ENCODE measurements around the gene UNC93B1. TPM values are rescaled to one million over a fixed set of nuclear protein-coding genes. Genes with fewer than 3 reads are reported as not detected.

Gene UNC93B1
- total RNA-seq, 1 experiment from 2014 or later = 15.1 TPM

GRCh38 chr11:68011051-68011943 is 7.4 kb upstream of the UNC93B1 start:
- DNase-seq (ENCODE audit: extremely low read depth, low read depth) = no peak

- peak; percentile 91 for DNase-seq (ENCODE audit: extremely low read depth, low read depth)
These were observed 6.5 kb upstream of the UNC93B1 start, which contains the start of gene ALDH3B1 for GRCh38 chr11:68010090-68011041. ALDH3B1 (plus strand) TSS chr11:68010327; CDS start chr11:68015298, 4,971 bp downstream.

- DNase-seq (ENCODE audit: extremely low read depth, low read depth) = no peak
These were observed 5.6 kb upstream of the UNC93B1 start for GRCh38 chr11:68009391-68010089.

- DNase-seq (ENCODE audit: extremely low read depth, low read depth) = no peak
These were observed 4.8 kb upstream of the UNC93B1 start for GRCh38 chr11:68008381-68009337.

- DNase-seq (ENCODE audit: extremely low read depth, low read depth) = no peak
These were observed 3.8 kb upstream of the UNC93B1 start for GRCh38 chr11:68007498-68008380.

- no peak for DNase-seq (ENCODE audit: extremely low read depth, low read depth)
These were observed 2.8 kb upstream of the UNC93B1 start for GRCh38 chr11:68006606-68007166.

GRCh38 chr11:68004551-68005335 is 846 bp upstream of the UNC93B1 start:
- no peak for DNase-seq (ENCODE audit: extremely low read depth, low read depth)

- DNase-seq (ENCODE audit: extremely low read depth, low read depth) = no peak
These were observed 705 bp downstream of the UNC93B1 start for GRCh38 chr11:68002938-68003845.

- no peak for DNase-seq (ENCODE audit: extremely low read depth, low read depth)
These were observed 1.3 kb downstream of the UNC93B1 start for GRCh38 chr11:68002575-68002937.

GRCh38 chr11:67999704-68000103 is 4.2 kb downstream of the UNC93B1 start:
- no peak for DNase-seq (ENCODE audit: extremely low read depth, low read depth)

- DNase-seq (ENCODE audit: extremely low read depth, low read depth) = no peak
These were observed 4.7 kb downstream of the UNC93B1 start for GRCh38 chr11:67999201-67999629.

GRCh38 chr11:67998150-67999045 is 5.5 kb downstream of the UNC93B1 start:
- no peak for DNase-seq (ENCODE audit: extremely low read depth, low read depth)

- DNase-seq (ENCODE audit: extremely low read depth, low read depth) = no peak
These were observed 6.4 kb downstream of the UNC93B1 start for GRCh38 chr11:67997475-67997921.

- DNase-seq (ENCODE audit: extremely low read depth, low read depth) = peak; percentile 79
These were observed 7.0 kb downstream of the UNC93B1 start for GRCh38 chr11:67996622-67997474.

Data from NCI-H460 (cell line).